Left renal cortex interstitium (tissue), 4 donors: ENCODE results near the gene LYPD6. TPM values are rescaled to one million over a fixed set of nuclear protein-coding genes. Genes with fewer than 3 reads are reported as not detected.
"Not testable (repeated sequence)": the region's sequence is repeated elsewhere in the genome, so short reads cannot be mapped to it uniquely, and the experiment has no call there.

Source experiments
- DNase-seq, 4 donors: peaks; one replicate each; pipeline ENCODE4 v3.0.0-alpha.2; 2013; ENCODE audit warnings: low read depth in 4 of 4, low spot score in 2 of 4, missing footprints in 1 of 4
- polyA plus RNA-seq, 4 donors: library from polyadenylated mRNA; unstranded; fragments of 120-200 nt; gene quantifications; one replicate each; pipeline ENCODE4 v1.2.1, GENCODE V29; 2013; ENCODE audit not compliant: insufficient read length in 4 of 4

The LYPD6 gene
- polyA plus RNA-seq, result 10 to 100 TPM; 15.9 to 20.5 (median 17.5) TPM

- DNase-seq, result peak; percentile 60 to 82 (median 64)
Observed at GRCh38 chr2:149330127-149331022, at the start of gene LYPD6. Gene LYPD6 (plus strand): TSS chr2:149330587. CDS start chr2:149437709, 107,122 bp downstream.

GRCh38 chr2:149281441-149281840, 48.9 kb upstream of the LYPD6 start:
- no peak for DNase-seq

GRCh38 chr2:149290662-149291061, 39.7 kb upstream of the LYPD6 start:
- DNase-seq, result no peak

- DNase-seq, result no peak
Observed at GRCh38 chr2:149291881-149292280, 38.5 kb upstream of the LYPD6 start.

GRCh38 chr2:149296031-149296430, 34.4 kb upstream of the LYPD6 start:
- DNase-seq, result no peak

- DNase-seq, result no peak
Observed at GRCh38 chr2:149307014-149307413, 23.4 kb upstream of the LYPD6 start.

GRCh38 chr2:149310349-149310748, 20.0 kb upstream of the LYPD6 start:
- DNase-seq, result no peak

GRCh38 chr2:149312039-149312438, 18.3 kb upstream of the LYPD6 start:
- no peak for DNase-seq

GRCh38 chr2:149313512-149313972, 16.8 kb upstream of the LYPD6 start:
- peak in 1 of 4 donors; percentile 37 for DNase-seq

GRCh38 chr2:149314687-149315086, 15.7 kb upstream of the LYPD6 start:
- DNase-seq, result no peak

- DNase-seq, result no peak
Observed at GRCh38 chr2:149315461-149315860, 14.9 kb upstream of the LYPD6 start.

- not testable (repeated sequence) for DNase-seq
Observed at GRCh38 chr2:149318566-149318965, 11.8 kb upstream of the LYPD6 start.

- no peak for DNase-seq
Observed at GRCh38 chr2:149320362-149320761, 10.0 kb upstream of the LYPD6 start.

GRCh38 chr2:149329068-149329467, 1.3 kb upstream of the LYPD6 start:
- DNase-seq, result no peak

GRCh38 chr2:149329489-149330126, 779 bp upstream of the LYPD6 start:
- peak in 1 of 4 donors; percentile 62 for DNase-seq

GRCh38 chr2:149331023-149331400, 625 bp downstream of the LYPD6 start:
- no peak for DNase-seq

GRCh38 chr2:149332364-149332763, 2.0 kb downstream of the LYPD6 start:
- DNase-seq, result no peak

- no peak for DNase-seq
Observed at GRCh38 chr2:149333636-149334035, 3.2 kb downstream of the LYPD6 start.

- DNase-seq, result no peak
Observed at GRCh38 chr2:149334156-149334555, 3.8 kb downstream of the LYPD6 start.

GRCh38 chr2:149339324-149339723, 8.9 kb downstream of the LYPD6 start:
- DNase-seq, result no peak

GRCh38 chr2:149342509-149342908, 12.1 kb downstream of the LYPD6 start:
- DNase-seq, result no peak

- no peak for DNase-seq
Observed at GRCh38 chr2:149344105-149344504, 13.7 kb downstream of the LYPD6 start.
